ENCODE data around the gene MCCC2.

Gene MCCC2

GRCh38 chr5:71700803-71701202, 113.7 kb downstream of the MCCC2 start:
- no peak overlapping the region for H3K27ac ChIP-seq (ENCODE audit: low read length)
- no peaks in the 10 kb centered on the region for H3K27me3 ChIP-seq (ENCODE audit: insufficient read depth, low read length)
- no peaks in the 10 kb centered on the region for H3K9me3 ChIP-seq (ENCODE audit: insufficient read depth, low read depth, low read length)
- no peak overlapping the region for H3K4me3 ChIP-seq (ENCODE audit: low read length)
- H3K36me3 ChIP-seq (ENCODE audit: insufficient read depth, low read depth, low read length), result no peaks in the 10 kb centered on the region
- H3K9ac ChIP-seq (ENCODE audit: low read depth, low read length), result no peak overlapping the region
- H3K4me1 ChIP-seq (ENCODE audit: insufficient read depth, low read length), result peaks cover 4% of the 10 kb centered on the region; the same call in 1 of the 2 replicates

GRCh38 chr5:71701407-71701806, 114.3 kb downstream of the MCCC2 start:
- Histone ChIP-seq H3K9me3 (ENCODE audit: insufficient read depth, low read depth, low read length) (no peaks in the 10 kb centered on the region), H3K9ac (ENCODE audit: low read depth, low read length) (no peak overlapping the region), H3K27ac (ENCODE audit: low read length) (no peak overlapping the region), H3K36me3 (ENCODE audit: insufficient read depth, low read depth, low read length) (no peaks in the 10 kb centered on the region), H3K27me3 (ENCODE audit: insufficient read depth, low read length) (no peaks in the 10 kb centered on the region), H3K4me1 (ENCODE audit: insufficient read depth, low read length) (peaks cover 4% of the 10 kb centered on the region; the same call in 1 of the 2 replicates), H3K4me3 (ENCODE audit: low read length) (no peak overlapping the region)

DNA sequence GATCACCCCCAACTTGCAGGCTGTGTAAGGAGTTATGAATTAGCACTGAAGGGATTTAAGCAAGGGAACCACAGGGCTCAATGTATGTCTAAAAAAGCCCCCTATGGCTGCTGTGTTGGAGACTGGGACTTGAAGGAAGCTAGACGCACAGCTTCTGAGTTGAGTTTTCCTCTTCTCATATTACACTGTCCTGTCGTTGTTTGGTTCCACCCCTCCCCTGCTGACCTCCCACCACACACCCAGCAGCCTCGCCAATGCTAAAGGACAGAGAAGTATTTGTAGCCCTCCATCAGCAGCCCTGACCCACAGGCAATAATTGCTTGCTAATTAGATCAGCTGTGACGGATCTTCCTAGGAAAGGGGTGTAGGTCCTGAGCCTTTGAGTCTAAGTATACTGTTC, 116.8 kb downstream of the MCCC2 start:
- Histone ChIP-seq H3K4me1 (ENCODE audit: insufficient read depth, low read length) (peaks cover 4% of the 10 kb centered on the region; the same call in 1 of the 2 replicates), H3K4me3 (ENCODE audit: low read length) (no peak overlapping the region), H3K9me3 (ENCODE audit: insufficient read depth, low read depth, low read length) (no peaks in the 10 kb centered on the region), H3K9ac (ENCODE audit: low read depth, low read length) (no peak overlapping the region), H3K27ac (ENCODE audit: low read length) (no peak overlapping the region), H3K27me3 (ENCODE audit: insufficient read depth, low read length) (peaks cover 4% of the 10 kb centered on the region; the same call in 1 of the 2 replicates), H3K36me3 (ENCODE audit: insufficient read depth, low read depth, low read length) (no peaks in the 10 kb centered on the region)

DNA sequence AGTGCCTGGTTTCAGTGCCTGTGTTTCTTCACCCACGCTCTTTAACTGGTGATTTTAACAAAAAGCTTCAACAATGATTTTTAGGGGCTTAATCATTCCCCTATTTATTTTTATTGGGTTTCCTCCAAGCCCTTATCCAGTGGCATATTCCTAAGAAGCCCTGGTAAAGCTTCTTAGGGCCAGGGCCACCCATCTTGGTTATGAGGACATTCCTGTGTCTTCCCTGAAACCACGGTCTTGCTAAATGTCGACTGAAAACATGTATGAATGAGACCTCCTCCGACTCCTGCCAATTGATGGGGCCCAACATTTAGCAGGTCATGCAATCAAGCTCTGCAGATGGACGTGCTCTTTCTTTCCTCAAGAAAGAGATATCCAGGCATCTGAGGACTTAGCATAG, 118.3 kb downstream of the MCCC2 start:
- Histone ChIP-seq H3K36me3 (ENCODE audit: insufficient read depth, low read depth, low read length) (no peaks in the 10 kb centered on the region), H3K9ac (ENCODE audit: low read depth, low read length) (no peak overlapping the region), H3K27ac (ENCODE audit: low read length) (no peak overlapping the region)

DNA sequence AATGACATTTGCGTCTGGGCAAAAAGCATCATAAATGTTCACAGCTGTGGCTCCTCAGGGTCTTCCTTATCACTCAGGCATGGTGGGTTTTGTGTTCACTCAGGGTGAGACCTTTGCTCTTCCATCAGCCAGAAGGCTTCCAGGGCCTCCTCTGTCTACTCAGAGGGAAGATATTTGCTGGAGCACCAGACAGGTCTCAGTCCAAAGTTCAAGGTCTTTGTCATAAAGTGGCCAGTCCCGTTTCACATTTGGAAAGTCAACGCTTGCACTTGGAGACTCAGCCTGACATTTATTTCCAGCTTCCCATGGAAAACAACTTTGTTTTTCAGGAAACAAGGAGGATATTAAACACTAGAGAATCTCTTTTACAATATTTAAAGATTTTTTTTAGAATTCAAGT, 119.8 kb downstream of the MCCC2 start:
- H3K9ac ChIP-seq (ENCODE audit: low read depth, low read length), result no peak overlapping the region
- no peaks in the 10 kb centered on the region for H3K9me3 ChIP-seq (ENCODE audit: insufficient read depth, low read depth, low read length)
- H3K27me3 ChIP-seq (ENCODE audit: insufficient read depth, low read length), result peaks cover 4% of the 10 kb centered on the region; the same call in 1 of the 2 replicates
- peaks cover 4% of the 10 kb centered on the region; the same call in 1 of the 2 replicates for H3K4me1 ChIP-seq (ENCODE audit: insufficient read depth, low read length)
- H3K4me3 ChIP-seq (ENCODE audit: low read length), result no peak overlapping the region
- H3K36me3 ChIP-seq (ENCODE audit: insufficient read depth, low read depth, low read length), result no peaks in the 10 kb centered on the region
- no peak overlapping the region for H3K27ac ChIP-seq (ENCODE audit: low read length)

More for the DNA sequence above, 118.3 kb downstream of the MCCC2 start:
- Histone ChIP-seq H3K4me3 (ENCODE audit: low read length) (no peak overlapping the region), H3K4me1 (ENCODE audit: insufficient read depth, low read length) (peaks cover 4% of the 10 kb centered on the region; the same call in 1 of the 2 replicates), H3K9me3 (ENCODE audit: insufficient read depth, low read depth, low read length) (no peaks in the 10 kb centered on the region), H3K27me3 (ENCODE audit: insufficient read depth, low read length) (peaks cover 4% of the 10 kb centered on the region; the same call in 1 of the 2 replicates)
